NCI-H2196 treated with DMSO at 0.1 percent for 48 hours (cell line): Measurements from ENCODE around the gene TNXB.

Experiments
- DNase-seq: peaks from one replicate; lab custom pipeline; 2025; ENCODE audit not compliant: unreplicated experiment; lab: John Stamatoyannopoulos, UW

TNXB gene, protein sequence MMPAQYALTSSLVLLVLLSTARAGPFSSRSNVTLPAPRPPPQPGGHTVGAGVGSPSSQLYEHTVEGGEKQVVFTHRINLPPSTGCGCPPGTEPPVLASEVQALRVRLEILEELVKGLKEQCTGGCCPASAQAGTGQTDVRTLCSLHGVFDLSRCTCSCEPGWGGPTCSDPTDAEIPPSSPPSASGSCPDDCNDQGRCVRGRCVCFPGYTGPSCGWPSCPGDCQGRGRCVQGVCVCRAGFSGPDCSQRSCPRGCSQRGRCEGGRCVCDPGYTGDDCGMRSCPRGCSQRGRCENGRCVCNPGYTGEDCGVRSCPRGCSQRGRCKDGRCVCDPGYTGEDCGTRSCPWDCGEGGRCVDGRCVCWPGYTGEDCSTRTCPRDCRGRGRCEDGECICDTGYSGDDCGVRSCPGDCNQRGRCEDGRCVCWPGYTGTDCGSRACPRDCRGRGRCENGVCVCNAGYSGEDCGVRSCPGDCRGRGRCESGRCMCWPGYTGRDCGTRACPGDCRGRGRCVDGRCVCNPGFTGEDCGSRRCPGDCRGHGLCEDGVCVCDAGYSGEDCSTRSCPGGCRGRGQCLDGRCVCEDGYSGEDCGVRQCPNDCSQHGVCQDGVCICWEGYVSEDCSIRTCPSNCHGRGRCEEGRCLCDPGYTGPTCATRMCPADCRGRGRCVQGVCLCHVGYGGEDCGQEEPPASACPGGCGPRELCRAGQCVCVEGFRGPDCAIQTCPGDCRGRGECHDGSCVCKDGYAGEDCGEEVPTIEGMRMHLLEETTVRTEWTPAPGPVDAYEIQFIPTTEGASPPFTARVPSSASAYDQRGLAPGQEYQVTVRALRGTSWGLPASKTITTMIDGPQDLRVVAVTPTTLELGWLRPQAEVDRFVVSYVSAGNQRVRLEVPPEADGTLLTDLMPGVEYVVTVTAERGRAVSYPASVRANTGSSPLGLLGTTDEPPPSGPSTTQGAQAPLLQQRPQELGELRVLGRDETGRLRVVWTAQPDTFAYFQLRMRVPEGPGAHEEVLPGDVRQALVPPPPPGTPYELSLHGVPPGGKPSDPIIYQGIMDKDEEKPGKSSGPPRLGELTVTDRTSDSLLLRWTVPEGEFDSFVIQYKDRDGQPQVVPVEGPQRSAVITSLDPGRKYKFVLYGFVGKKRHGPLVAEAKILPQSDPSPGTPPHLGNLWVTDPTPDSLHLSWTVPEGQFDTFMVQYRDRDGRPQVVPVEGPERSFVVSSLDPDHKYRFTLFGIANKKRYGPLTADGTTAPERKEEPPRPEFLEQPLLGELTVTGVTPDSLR (N-terminal part only)

DNA sequence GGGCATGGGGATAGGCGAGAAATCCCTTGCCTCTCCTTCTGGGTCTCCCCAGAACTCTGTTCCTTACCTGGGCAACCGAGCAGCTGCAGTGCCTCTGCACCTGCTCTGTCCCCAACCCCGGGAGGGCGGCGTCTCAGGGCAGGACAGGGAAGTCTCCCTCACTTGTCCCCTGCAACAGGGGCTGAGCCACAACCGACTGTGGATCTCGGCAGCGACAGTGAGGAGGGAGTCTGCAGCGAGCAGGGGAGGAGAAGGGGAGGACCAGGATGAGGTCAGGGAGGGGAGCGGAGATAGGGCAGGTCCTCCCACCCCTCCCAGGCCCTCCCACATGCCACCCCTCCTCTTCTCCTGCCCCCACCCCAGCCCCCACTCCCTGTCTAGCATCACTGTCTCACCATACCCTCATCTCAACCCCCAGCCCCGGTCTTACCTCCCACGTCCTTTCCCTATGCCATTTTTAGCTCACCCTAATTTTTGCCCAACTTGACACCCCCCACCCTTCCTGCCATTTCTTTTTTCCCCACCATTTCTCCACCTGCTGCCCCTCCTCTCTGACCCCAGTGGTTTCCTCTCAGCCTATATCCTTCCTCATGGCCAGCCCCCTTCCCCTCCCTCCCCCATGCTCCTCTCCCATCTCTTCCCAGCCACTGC, at the start of gene TNXB:
TSS of gene TNXB (minus strand) at position 225 of the 651 bp plus-strand sequence. CDS start 11,140 bp downstream, outside the sequence.
- no peak for DNase-seq

DNA sequence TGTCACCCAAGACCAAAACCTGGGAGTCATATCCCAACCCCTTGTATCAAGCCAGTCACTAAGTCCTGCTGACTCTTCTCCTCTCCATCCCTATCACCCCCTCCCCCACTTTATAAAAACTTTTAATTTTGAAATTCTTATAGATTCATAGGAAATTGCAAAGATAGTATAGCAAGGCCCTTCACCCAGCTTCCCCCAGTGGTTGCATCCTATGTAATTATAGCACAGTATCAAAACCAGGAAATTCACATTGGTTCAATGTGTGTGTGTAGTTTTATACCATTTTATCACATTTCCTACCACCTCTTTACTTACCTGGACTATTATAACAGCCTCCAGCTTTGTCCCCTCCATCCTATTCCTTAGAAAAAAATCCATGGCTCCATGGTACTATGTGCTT, 48.9 kb upstream of the TNXB start:
- DNase-seq, result no peak

DNA sequence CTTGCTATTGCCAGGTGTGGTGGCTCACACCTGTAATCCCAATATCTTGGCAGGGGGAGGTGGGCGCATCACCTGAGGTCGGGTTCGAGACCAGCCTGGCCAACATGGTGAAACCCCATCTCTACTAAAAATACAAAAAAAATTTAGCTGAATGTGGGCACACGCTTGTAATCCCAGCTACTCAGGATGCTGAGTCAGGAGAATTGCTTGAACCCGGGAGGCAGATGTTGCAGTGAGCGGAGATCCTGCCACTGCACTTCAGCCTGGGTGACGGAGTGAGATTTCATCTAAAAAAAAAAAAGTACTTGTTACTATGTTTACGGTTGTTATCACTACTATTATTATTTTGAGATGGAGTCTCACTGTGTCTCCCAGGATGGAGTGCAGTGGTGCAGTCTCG, 47.8 kb upstream of the TNXB start:
- DNase-seq, result no peak

DNA sequence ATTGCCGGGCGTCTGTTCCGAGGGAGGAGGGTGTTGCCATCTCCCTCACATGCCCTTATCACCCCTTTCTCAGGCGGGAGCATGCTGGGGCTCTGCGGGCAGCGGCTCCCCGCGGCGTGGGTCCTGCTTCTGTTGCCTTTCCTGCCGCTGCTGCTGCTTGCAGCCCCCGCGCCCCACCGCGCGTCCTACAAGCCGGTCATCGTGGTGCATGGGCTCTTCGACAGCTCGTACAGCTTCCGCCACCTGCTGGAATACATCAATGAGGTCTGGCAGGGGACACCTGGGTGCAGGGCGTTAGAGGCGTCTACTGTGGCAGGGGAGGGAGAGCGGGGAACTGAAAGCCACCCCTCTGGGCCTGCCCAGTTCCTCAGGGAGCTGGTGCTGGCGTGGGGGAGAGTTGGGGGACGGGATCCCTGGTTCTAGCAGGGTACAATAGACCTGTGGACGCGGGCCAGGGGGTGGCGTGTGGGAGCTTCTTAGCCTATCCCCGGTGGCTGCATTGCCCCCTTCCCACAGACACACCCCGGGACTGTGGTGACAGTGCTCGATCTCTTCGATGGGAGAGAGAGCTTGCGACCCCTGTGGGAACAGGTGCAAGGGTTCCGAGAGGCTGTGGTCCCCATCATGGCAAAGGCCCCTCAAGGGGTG, 45.5 kb upstream of the TNXB start:
- peak; percentile 64 for DNase-seq

DNA sequence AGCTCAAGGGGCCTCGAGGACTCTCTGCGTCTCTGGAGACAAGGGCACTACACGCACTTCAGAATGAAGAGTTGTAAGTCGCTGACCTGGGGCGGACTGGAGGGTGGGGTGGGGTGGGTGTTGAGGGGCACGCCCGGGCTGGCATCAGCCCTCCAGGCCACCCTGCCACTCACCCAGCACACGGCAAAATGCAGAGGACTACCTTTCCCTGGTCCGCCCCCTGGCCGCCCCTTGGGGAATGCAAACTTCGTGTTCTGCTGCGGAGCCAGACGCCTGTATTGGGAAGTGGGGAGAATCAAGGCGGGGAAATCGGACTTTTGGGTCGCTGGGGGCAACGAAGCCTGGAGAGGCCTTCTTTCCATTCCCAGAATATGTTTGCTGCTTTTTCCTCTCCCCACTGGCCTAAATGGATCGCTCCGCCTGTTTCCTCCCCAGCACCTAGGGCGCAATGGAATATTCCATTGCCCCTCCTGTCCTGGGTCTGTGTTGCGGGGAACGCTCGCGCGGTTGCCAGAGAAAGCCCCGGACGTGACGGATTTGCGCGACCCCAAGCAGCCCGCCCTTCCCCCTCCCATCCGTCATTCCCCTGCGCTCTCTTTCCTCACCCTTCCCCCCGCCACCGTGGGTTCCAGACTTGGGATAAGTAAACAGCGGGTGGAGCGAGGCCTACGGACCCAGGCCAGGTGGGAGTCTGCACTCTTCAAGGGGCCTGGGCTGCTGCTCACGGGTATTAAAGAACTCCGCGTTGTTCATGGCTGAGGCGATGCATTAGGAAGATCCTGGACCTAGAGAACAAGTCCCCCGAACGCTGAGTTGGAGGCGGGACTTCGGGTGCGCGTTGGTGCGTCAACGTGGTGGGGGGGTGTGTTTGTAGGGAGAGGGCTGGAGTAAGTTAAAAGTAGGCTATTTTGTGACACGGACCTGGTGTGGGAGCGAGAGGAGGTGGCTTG, 44.7 kb upstream of the TNXB start, which contains the start of gene PPT2:
TSS of gene PPT2 (plus strand) at position 578 of the 950 bp plus-strand sequence. CDS start 454 bp downstream, outside the sequence.
- DNase-seq, result peak; percentile 77

DNA sequence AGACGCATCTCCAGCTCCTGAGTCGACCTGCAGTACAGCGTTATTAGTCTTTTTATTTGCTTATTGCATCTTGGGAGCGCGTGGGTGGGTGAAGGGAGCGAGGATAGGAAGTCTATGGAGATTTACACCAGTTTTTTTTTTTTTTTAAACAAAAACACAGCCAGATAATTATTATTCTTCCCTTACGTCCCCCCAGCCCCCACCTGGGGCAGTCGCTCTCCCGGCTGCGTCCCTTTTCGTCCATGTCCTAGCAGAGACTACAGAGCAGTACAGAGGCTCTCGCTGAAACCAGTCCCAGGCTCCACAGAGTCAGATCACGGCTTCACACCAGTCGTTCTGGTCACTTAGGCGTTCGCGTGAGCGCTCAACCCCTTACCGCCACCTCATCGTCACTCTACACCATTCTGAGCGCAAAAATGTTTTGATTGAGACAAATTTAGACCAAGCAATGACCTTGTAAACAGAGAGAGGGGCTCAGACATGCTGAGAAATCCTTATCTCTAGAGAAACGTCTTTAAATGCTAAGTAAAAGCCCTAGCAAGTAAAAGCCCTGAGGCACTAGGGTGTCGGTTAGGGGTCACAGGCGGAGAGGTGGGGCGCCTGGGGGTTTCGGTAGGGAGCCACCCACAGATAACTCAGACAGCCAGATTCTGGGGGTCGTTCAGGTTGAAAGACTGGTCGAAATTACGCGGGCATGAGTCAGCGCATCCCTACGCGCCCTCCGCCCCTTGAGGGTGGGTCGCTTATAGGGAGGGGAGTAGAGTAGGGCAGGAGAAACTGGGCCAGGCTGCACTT, 43.8 kb upstream of the TNXB start:
- DNase-seq, result no peak

DNA sequence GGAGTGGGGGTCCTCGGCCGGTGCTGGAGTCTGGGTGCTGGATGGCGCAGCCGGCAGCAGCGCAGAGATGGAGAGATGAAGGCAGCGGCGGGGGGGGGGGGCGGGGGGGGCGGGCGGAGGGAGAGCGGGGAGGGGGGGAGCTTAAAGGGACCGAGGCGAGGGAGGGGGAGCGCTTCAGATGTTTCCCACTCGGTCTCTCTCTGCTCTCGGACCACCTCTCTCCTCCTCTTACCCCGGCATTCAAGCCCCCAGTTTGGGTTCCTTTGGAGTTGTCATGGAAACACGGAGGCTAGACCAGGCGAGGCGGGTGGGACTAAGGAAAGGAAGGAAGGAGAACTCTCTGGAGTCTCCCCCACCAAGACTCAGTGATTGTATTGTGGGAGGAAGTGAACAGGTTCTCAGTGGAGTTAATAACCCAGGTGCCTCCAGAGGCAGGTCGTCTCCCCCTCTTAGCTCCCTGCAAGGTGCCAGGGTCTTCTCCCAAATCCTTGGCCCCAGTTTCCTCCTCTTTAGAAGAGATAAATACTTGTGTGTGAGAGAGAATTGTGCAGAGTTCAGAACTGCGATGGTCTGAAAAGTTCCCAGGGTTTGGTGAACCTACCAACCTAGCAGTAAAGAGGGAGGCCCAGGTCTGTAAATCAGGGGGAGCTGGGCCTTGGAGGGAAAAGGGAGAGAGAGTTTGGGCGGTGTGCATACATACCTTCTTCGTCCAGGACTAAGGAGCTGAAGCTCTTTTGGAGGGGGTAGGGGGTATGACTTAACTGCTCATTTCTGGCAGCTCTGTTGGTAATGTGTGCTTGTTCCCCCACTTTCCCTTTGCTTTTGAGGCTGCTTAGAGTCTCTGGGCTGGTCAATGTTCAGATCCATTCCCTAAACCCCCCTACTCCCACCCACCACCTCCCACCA, 43.0 kb upstream of the TNXB start, which contains the start of gene PRRT1:
TSS of gene PRRT1 (minus strand) at position 77 of the 906 bp plus-strand sequence. CDS start 112 bp downstream, outside the sequence.
- DNase-seq, result no peak

DNA sequence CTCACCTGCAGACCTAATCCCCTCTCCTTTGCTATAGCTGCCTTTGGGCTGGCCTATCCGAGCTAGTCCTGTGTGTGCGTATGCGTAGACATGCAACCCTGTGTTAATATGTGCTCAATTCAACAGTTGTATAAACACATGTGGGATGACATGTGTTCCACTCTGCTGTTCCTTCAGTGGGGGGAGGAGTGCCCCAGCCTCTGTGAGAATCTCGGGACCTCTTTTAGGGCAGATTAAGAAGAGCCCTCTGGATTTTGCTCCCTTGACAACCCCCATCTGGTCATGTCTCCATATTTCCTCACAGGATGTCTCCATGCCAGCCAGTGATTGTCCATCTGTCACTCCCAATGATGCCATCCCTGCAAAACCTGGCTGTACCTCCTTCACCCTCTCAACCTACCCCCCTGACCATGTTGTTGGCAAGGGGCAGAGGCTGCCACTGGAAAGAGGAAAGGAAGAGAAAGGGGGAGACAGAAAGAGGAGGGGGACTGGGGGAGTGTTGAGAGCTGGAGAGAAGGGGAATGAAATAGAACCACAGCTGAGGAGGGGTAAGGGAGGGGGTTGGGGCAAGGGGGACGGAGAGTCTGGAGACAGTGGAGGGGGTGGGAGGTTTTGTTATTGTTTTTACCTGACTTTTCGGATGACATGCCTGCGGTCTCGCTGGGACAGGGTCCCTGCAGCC, 42.2 kb upstream of the TNXB start:
- no peak for DNase-seq

DNA sequence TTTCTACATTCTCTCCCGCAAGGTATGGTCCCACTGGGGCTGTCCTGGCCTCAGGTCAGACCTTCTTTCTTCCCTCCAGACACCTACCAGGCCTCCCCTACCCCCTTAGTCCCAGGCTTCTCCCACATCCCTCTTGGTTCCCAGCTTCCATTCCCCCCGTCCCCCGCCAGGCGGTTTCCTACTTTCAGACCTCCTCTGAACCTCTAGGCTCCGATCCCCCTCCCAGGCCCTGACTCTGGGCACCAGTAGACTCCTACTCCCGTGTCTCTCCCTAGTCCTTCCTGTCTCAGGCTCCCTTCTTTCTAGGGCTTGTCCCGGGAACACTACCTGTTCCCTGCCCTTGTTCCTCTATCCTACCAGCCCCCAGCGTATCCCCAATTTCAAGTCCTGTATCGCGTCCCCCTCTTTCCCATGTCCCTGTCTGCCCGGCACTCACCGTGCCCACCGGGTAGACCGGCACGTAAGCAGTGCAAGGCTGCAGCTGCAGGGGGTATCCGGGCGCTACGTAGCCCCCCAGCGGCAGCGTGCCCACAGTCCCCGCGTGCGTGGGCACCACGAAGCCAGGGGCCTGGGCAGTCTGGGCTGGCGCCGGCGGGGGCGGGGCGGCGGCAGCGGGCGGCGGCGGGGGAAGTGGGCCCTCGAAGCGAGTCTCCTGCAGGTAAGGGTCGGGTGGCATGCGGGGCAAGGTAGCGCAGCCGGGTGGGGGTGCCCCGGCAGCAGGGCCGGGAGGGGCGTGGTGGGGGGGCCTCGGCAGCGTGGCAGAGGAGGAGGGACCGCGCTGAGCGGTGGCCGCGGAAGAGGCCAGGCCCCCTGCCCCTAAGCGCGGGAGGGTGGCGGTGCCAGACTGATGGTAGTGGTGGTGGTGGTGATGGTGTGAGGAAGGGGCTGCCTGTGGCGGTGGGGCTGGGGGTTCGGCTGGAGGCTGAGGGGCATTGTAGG, 41.1 kb upstream of the TNXB start:
- DNase-seq, result no peak

DNA sequence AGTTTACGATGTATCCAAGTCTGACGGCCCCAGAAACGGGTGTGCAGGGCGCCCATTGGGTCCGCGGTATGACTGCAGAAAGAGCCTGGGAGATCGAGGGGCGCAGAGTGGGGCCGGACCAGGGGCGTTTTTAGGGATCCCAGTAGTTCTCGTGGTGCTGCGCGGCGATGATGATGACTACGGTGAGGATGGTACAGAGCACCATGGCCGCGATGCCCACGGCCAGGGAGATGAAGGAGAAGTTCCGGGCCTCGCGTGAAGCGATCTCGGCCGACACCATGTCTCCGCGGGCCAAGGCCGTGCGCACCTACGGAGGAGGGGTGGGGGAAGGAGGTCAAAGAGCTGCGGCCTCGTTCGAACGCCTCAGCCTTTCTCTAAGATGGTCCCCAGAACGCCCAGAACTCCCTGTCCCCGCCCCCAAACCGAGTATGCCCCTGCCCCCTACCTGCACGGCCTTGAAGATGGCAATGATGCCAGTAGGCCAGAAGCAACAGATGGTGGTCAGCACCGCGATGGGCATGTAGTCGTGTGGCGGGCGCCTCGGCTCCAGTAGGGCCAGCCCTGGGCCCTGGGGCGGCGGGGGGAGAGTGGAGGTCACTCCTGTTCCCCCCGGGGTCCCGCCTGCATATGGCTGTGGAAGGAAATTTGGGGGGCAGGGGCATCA, 40.1 kb upstream of the TNXB start:
- no peak for DNase-seq

DNA sequence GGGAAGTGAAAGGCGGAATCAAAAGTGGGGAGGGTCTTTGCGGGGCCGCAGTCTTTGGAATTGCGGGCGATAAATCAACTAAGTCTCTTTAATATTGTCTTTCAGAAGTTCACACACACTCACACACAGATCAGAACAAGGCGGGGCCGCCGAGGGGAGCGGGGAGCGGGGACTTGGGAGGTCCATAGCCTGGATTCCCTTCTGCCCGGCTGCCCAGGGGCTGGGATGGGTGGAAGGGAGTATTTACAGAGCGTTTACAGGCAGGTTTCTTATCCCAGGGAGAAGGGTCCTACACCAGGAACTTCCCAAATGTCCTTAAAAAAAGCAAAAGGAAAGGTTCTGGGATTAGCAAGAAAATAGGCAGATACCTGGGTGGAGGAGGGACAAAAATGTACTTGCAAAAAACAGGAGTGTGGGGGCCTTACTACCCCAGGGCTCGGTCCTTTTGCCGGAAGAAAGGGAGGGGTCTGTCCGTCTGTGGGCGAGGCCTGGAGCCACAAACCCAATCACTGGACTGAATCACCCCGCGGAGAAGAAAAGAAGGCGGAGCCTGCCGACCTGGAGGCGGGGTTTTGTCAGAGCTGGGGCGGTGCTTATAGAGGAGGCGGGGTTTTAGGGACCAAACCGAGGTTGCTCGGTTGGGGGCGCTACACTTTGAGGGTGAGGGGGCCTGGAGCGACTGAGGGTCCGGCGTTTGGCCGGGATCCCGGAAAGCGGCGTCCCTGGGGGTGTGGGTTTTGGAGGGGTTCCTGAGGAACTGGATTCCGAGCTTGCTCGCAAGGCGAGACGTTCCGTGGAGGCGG, 39.4 kb upstream of the TNXB start:
- DNase-seq, result no peak

DNA sequence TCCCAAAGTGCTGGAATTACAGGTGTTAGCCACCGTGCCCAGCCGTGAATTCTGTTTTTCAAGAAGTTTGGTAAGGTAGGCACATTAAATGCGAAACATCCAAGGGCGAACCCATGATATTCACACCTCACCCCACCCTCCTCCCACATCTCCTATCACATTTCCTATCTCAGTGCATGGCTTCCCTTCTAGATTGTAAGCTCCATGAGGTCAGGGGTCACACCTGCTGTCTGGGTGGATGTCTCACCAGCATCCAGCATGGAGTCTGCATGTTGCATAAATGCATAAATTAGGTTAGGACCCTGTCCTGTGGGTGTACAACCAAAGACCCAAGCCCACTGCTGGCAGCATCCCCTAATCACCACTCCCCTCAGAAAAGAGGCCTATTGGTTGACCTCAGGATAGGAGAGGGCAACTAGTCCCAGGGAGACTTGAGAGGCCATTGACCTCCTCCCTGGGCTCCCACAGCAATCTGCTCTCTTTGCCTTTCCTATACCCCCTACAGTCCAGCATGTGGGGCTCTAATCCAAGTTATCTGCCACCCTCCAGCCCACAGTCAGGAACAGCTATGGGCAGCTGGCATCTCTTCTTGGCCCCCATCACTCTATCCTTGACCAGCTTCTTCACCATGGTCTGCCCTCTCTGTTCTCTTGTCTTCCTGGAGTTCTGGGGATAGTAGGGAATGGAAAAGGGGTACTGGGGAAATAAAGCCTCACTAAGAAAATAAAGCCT, 38.4 kb upstream of the TNXB start:
- no peak for DNase-seq

DNA sequence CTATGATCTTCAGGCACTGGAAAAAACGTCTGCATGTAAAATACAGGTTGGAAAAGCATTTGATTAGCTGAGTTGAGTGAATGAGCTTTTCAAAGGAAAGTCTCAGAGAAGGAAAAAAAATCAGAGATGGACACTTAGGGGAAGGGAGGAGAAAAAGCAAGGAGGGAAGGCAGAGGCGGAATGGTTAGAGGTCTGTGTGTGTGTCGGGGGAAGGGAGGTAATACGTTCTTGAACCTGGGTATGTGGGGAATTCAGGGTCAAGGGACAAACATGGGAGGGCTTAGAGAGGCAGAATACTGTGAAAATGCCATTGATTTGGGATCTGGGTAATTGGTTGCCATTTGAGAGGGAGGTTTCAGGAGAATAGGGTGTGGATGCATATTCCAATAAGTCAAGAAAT, 37.5 kb upstream of the TNXB start:
- DNase-seq, result no peak
